ENCODE measurements around the gene ZNF439. TPM values are rescaled to one million over a fixed set of nuclear protein-coding genes. Genes with fewer than 3 reads are reported as not detected.

The ZNF439 gene
- total and polyA plus RNA-seq, 2 of the 8 experiments (the other 6 are each of a cell fraction or from before 2014, with no cell fraction given) = 0.09 TPM; not detected in 1

GRCh38 chr19:11807099-11807380, 41.5 kb upstream of the ZNF439 start (continued):
- TF ChIP-seq SP1 (IDR thresholded peaks at IDR 0.05; ENCODE audit: low read depth, low read length) = no peak
- no peak for TF ChIP-seq SIN3A (conservative IDR thresholded peaks at IDR 0.05 in 1 of 2, IDR thresholded peaks at IDR 0.05 in 1 of 2; ENCODE audit: low read depth in 1 of 2, low read length in 2 of 2)
- no peak for TF ChIP-seq FOSL1 (IDR thresholded peaks at IDR 0.05; ENCODE audit: insufficient read depth, low read depth, low read length)
- no peak for TF ChIP-seq SUZ12 (IDR thresholded peaks at IDR 0.05; ENCODE audit: low read length)
- no peak for TF ChIP-seq EGR1 (IDR thresholded peaks at IDR 0.05; ENCODE audit: borderline replicate concordance, low read depth, low read length)
- no peak for TF ChIP-seq HDAC2 (IDR thresholded peaks at IDR 0.05; ENCODE audit: borderline replicate concordance in 1 of 2, low read depth in 2 of 2, low read length in 2 of 2)

Data from H1 (cell line).